NB4 (cell line): ENCODE data around the gene DSCAML1.

Source experiments
- DNase-seq: peaks from one replicate; pipeline ENCODE4 v3.0.0; 2010; ENCODE audit warnings: low read depth
- H3K4me3 ChIP-seq: one replicate; pipeline ENCODE4 v1.5.1; 2011; ENCODE audit warnings: mild to moderate bottlenecking, low read depth, low read length, moderate library complexity
- CTCF ChIP-seq: IDR thresholded peaks from one replicate; pipeline ENCODE4 v1.5.1; 2012; ENCODE audit warnings: low read depth, low read length
- MAX ChIP-seq: IDR thresholded peaks from 2 replicates; pipeline ENCODE4 v1.6.1; 2011; ENCODE audit warnings: low read depth, low read length
- MYC ChIP-seq: IDR thresholded peaks from 2 replicates; pipeline ENCODE4 v1.6.1; 2011; ENCODE audit warnings: low read depth, low read length
- POLR2A ChIP-seq: IDR thresholded peaks from 2 replicates; pipeline ENCODE4 v1.6.1; 2011; ENCODE audit warnings: mild to moderate bottlenecking; ENCODE audit not compliant: insufficient read length; ENCODE audit errors: extremely low read depth

The DSCAML1 gene

GRCh38 chr11:117466966-117467365 lies 330.1 kb downstream of the DSCAML1 start:
- no peak for TF ChIP-seq CTCF
- TF ChIP-seq POLR2A, result no peak
- TF ChIP-seq MAX, result no peak
- TF ChIP-seq MYC, result no peak
- H3K4me3 ChIP-seq, result no peak overlapping the region
- no peak for DNase-seq

GRCh38 chr11:117465236-117465997 lies 331.6 kb downstream of the DSCAML1 start:
- H3K4me3 ChIP-seq, result no peak overlapping the region
- no peak for DNase-seq
- TF ChIP-seq MYC (no peak), MAX (no peak), POLR2A (no peak), CTCF (no peak)

GRCh38 chr11:117464778-117465177 lies 332.2 kb downstream of the DSCAML1 start:
- H3K4me3 ChIP-seq, result no peak overlapping the region
- no peak for TF ChIP-seq MYC
- no peak for TF ChIP-seq MAX
- no peak for TF ChIP-seq CTCF
- TF ChIP-seq POLR2A, result no peak
- DNase-seq, result no peak

GRCh38 chr11:117462864-117463247 lies 334.2 kb downstream of the DSCAML1 start:
- TF ChIP-seq POLR2A (no peak), MYC (no peak), CTCF (no peak), MAX (no peak)
- DNase-seq, result no peak
- H3K4me3 ChIP-seq, result no peak overlapping the region

GRCh38 chr11:117462183-117462863 lies 334.7 kb downstream of the DSCAML1 start:
- no peak overlapping the region for H3K4me3 ChIP-seq
- TF ChIP-seq MAX, result no peak
- TF ChIP-seq CTCF, result no peak
- no peak for TF ChIP-seq POLR2A
- no peak for TF ChIP-seq MYC
- no peak for DNase-seq
